K562 (cell line): Measurements from ENCODE around the gene NALF2. TPM values are rescaled to one million over a fixed set of nuclear protein-coding genes. Genes with fewer than 3 reads are reported as not detected.

ENCODE experiments used
- ATAC-seq: fragments of 200-7000 bp; cut with Tn5 transposase; 3 replicates; pipeline ENCODE4 v1.9.1; 2020; ENCODE audit warnings: moderate library complexity
- Bru-seq: library from RNA; stranded (reverse); fragments of 400-500 nt; gene quantifications from one replicate; lab custom pipeline; 2021; lab: Mats Ljungman, UMichigan
- BruChase-seq, 2 experiments: library from RNA; stranded (reverse); fragments of 400-500 nt; gene quantifications; one replicate each; lab custom pipeline; 2021; lab: Mats Ljungman, UMichigan
- BruUV-seq: library from RNA; stranded (reverse); fragments of 400-500 nt; replicated peaks from 2 replicates; lab custom pipeline; 2021; lab: Mats Ljungman, UMichigan
- CTCF ChIA-PET: fragments of 300-600 bp; formaldehyde crosslinking; extraction: SDS; loops from one replicate; lab custom pipeline; 2021; ENCODE audit warnings: low intra/inter-chr PET ratio; lab: Yijun Ruan, JAX
- POLR2A ChIA-PET: fragments of 300-600, 350-650 bp; sonication (Branson Sonifier 250); formaldehyde crosslinking; extraction: SDS; loops from one replicate; lab custom pipeline; 2021; ENCODE audit warnings: antibody characterized with exemption, inconsistent platforms; lab: Yijun Ruan, JAX
- DNase-seq, 4 experiments: peaks; one replicate each; pipeline versions ENCODE4 v3.0.0 to v3.0.0-alpha.2; 2011 to 2018; ENCODE audit warnings: low spot score in 3 of 4, mixed read lengths in 3 of 4; ENCODE audit errors: extremely low read depth in 1 of 4
- FAIRE-seq: peaks from 2 replicates; lab custom pipeline; 2011; peaks lifted over from hg19 to GRCh38; lab: Jason Lieb, UNC
- H2AFZ ChIP-seq: 2 replicates; pipeline ENCODE4 v1.6.0; 2011; ENCODE audit warnings: low read depth, low read length, control low read depth, inconsistent platforms
- H3K27ac ChIP-seq: fragments of 200-600 bp; 3 replicates; pipeline ENCODE4 v1.8.0; 2011; ENCODE audit warnings: low read depth, mild to moderate bottlenecking, control low read depth, inconsistent platforms, low read length, moderate library complexity, mixed read lengths; ENCODE audit errors: extremely low read depth
- H3K27me3 ChIP-seq, 2 experiments: fragments of 300-600 bp in 1 of 2; 2 replicates in 1 of 2; 3 replicates in 1 of 2; pipeline versions ENCODE4 v1.6.0 to v1.8.0; 2011; ENCODE audit warnings: inconsistent platforms in 2 of 2, low read length in 2 of 2, mild to moderate bottlenecking in 1 of 2, mixed read lengths in 1 of 2, moderate library complexity in 1 of 2; ENCODE audit not compliant: control insufficient read depth in 2 of 2, insufficient read depth in 2 of 2
- H3K36me3 ChIP-seq: fragments of 300-600 bp; 3 replicates; pipeline ENCODE4 v1.8.0; 2011; ENCODE audit warnings: mild to moderate bottlenecking, low read length, inconsistent platforms; ENCODE audit not compliant: control insufficient read depth, insufficient read depth
- H3K4me1 ChIP-seq, 2 experiments: fragments of 200-600 bp in 1 of 2; replicated peaks in 1 of 2; 2 replicates in 1 of 2; 3 replicates in 1 of 2; pipeline versions ENCODE4 v1.5.1 to v1.8.0; 2011; ENCODE audit warnings: inconsistent platforms in 2 of 2, low read length in 2 of 2, mild to moderate bottlenecking in 1 of 2, mixed read lengths in 1 of 2, moderate library complexity in 1 of 2; ENCODE audit not compliant: control insufficient read depth in 2 of 2, insufficient read depth in 2 of 2
- H3K4me2 ChIP-seq: 2 replicates; pipeline ENCODE4 v1.6.1; 2011; ENCODE audit warnings: low read length, control low read depth, inconsistent platforms, mixed read lengths; ENCODE audit not compliant: insufficient read depth
- H3K4me3 ChIP-seq: fragments of 200-600 bp; sonication (generic), shearing (Covaris generic); 2 replicates; pipeline ENCODE4 v1.5.1; 2016; ENCODE audit warnings: control low read depth, inconsistent platforms
- H3K79me2 ChIP-seq: fragments of 200-600 bp; 3 replicates; pipeline ENCODE4 v1.8.0; 2011; ENCODE audit warnings: low read length, inconsistent platforms; ENCODE audit not compliant: control insufficient read depth, insufficient read depth
- H3K9ac ChIP-seq, 2 experiments: 2 replicates each; pipeline versions ENCODE4 v1.6.0 to v1.6.1; 2011; ENCODE audit warnings: low read depth in 2 of 2, low read length in 2 of 2, control low read depth in 1 of 2, inconsistent platforms in 1 of 2, mild to moderate bottlenecking in 1 of 2, mixed read lengths in 1 of 2; ENCODE audit not compliant: insufficient read depth in 1 of 2
- H3K9me1 ChIP-seq: one replicate; pipeline ENCODE4 v1.6.0; 2011; ENCODE audit warnings: inconsistent platforms, mild to moderate bottlenecking, low read length, moderate library complexity; ENCODE audit not compliant: control insufficient read depth, insufficient read depth
- H3K9me3 ChIP-seq: replicated peaks from 2 replicates; pipeline ENCODE4 v1.5.1; 2011; ENCODE audit warnings: low read depth, low read length, inconsistent platforms; ENCODE audit not compliant: control insufficient read depth, insufficient read depth
- H4K20me1 ChIP-seq: replicated peaks from 2 replicates; pipeline ENCODE4 v1.6.1; 2011; ENCODE audit warnings: low read length, inconsistent platforms, mixed read lengths; ENCODE audit not compliant: control insufficient read depth, insufficient read depth
- ATF7 ChIP-seq: fragments of 450-650 bp; IDR thresholded peaks from 2 replicates; pipeline ENCODE4 v1.7.1; 2014; ENCODE audit warnings: mild to moderate bottlenecking, moderate library complexity
- CC2D1A ChIP-seq: fragments of 450-650 bp; IDR thresholded peaks from 2 replicates; pipeline ENCODE4 v1.6.1; 2017; ENCODE audit warnings: mild to moderate bottlenecking
- CREBBP ChIP-seq: IDR thresholded peaks from one replicate; pipeline ENCODE4 v1.6.1; 2012; ENCODE audit warnings: low read depth, mild to moderate bottlenecking, control low read depth, inconsistent platforms, low read length
- EHMT2 ChIP-seq: fragments of 450-650 bp; IDR thresholded peaks from 2 replicates; pipeline ENCODE4 v1.6.1; 2018; ENCODE audit warnings: antibody characterized with exemption
- GATAD2A ChIP-seq: fragments of 450-650 bp; IDR thresholded peaks from 2 replicates; pipeline ENCODE4 v1.6.1; 2017
- KHSRP ChIP-seq: fragments of 450-650 bp; IDR thresholded peaks from 2 replicates; pipeline ENCODE4 v1.6.1; 2017
- KLF6 ChIP-seq: fragments of 250-450 bp; sonication (Bioruptor Pico); IDR thresholded peaks from 2 replicates; pipeline ENCODE4 v1.4.0; 2020; ENCODE audit warnings: mild to moderate bottlenecking, moderate library complexity, borderline replicate concordance
- MIER1 ChIP-seq: fragments of 450-650 bp; IDR thresholded peaks from 2 replicates; pipeline ENCODE4 v1.6.1; 2016; ENCODE audit warnings: antibody characterized with exemption, mild to moderate bottlenecking, low read depth
- PML ChIP-seq: IDR thresholded peaks from 2 replicates; pipeline ENCODE4 v1.6.1; 2012; ENCODE audit warnings: low read length, inconsistent platforms
- TGIF2 ChIP-seq: sonication (generic); formaldehyde crosslinking; IDR thresholded peaks from 2 replicates; pipeline ENCODE4 v1.8.1; 2022; ENCODE audit warnings: mild to moderate bottlenecking, missing genetic modification reagents, moderate library complexity
- WGBS: fragments of 100-300 bp; shearing (Covaris generic); methylation state at CpG from one replicate; pipeline ENCODE4 v1.1.6; 2016; ENCODE audit warnings: low coverage, mixed read lengths; ENCODE audit not compliant: insufficient coverage; ENCODE audit errors: missing lambda C conversion rate; 5-methylcytosine and 5-hydroxymethylcytosine counted together
- in situ Hi-C: fragments of 300-500 bp; cut with MboI; formaldehyde crosslinking; loops from 4 replicates; pipeline ENCODE4 v1.15.0; 2018; ENCODE audit warnings: inconsistent platforms, mixed read lengths
- intact Hi-C: fragments of 100-400 bp; cut with micrococcal nuclease; formaldehyde crosslinking; loops from 2 replicates; pipeline ENCODE4 v1.14.2; 2022
- long read RNA-seq, 3 experiments: library from polyadenylated mRNA in 2 of 3; library from RNA in 1 of 3; unstranded in 2 of 3; stranded (forward) in 1 of 3; transcript quantifications; one replicate each; pipeline ENCODE4 v2.0.0, GENCODE V29; 2019 to 2022
- polyA minus RNA-seq, 3 experiments: library from RNA; depleted of rRNA, polyadenylated mRNA; stranded (reverse); fragments of >200 nt; gene quantifications; 2 replicates each; pipeline ENCODE4 v1.2.3, GENCODE V29; 2011
- polyA plus RNA-seq, 8 experiments: library from polyadenylated mRNA; depleted of rRNA in 4 of 8; stranded (reverse) in 5 of 8; unstranded in 3 of 8; fragments of >200 nt; fragmentation: Nextera tagmentation in 2 of 8; fragmentation: Illumina TruSeq in 1 of 8; extraction: Ambion mirVana in 2 of 8; extraction: Trizol in 1 of 8; gene quantifications; 2 replicates each; pipeline versions ENCODE4 v1.2.1 to v1.2.3, GENCODE V29; 2011 to 2014; ENCODE audit warnings: inconsistent platforms in 1 of 8, missing spikeins in 1 of 8
- total RNA-seq, 7 experiments: library from RNA; depleted of rRNA in 6 of 7; stranded (reverse); fragments of >200 nt in 6 of 7; fragmentation: Illumina TruSeq in 2 of 7; extraction: Trizol in 2 of 7; gene quantifications; 2 replicates each; pipeline versions ENCODE4 v1.2.1 to v1.2.3, GENCODE V29; 2011 to 2021; ENCODE audit warnings: low replicate concordance in 1 of 7
- TF ChIP-seq, protein P1 (sequence below), 2 experiments: fragments of 450-650 bp; formaldehyde crosslinking in 1 of 2; IDR thresholded peaks; 2 replicates each; pipeline versions ENCODE4 v1.4.0 to v1.6.1; 2014 to 2020; ENCODE audit warnings: mild to moderate bottlenecking in 2 of 2, borderline replicate concordance in 1 of 2, low read depth in 1 of 2

NALF2 gene
- total RNA-seq (2011; cell fraction: chromatin; rRNA removed; ENCODE audit: low replicate concordance) = not detected in 2 replicates
- total RNA-seq (2011; cell fraction: nucleolus; rRNA removed) = not detected in 2 replicates
- total RNA-seq (2011; cell fraction: nucleoplasm; rRNA removed) = not detected in 2 replicates
- total RNA-seq (2014; rRNA removed) = not detected in 2 replicates
- total RNA-seq (2014; rRNA removed; fragmentation: Illumina TruSeq; extraction: Trizol) = not detected in 2 replicates
- total RNA-seq (2015; rRNA removed; fragmentation: Illumina TruSeq; extraction: Trizol) = not detected in 2 replicates
- total RNA-seq (2021) = not detected in 2 replicates
- not detected in 2 replicates for polyA plus RNA-seq (2011; rRNA removed)
- polyA plus RNA-seq (2011; cell fraction: cytosol; rRNA removed) = not detected in 2 replicates
- polyA plus RNA-seq (2011; cell fraction: nucleus; rRNA removed) = not detected in 2 replicates
- not detected in 2 replicates for polyA plus RNA-seq (2012)
- polyA plus RNA-seq (2014; fragmentation: Illumina TruSeq; extraction: Trizol) = not detected in 2 replicates
- not detected for polyA plus RNA-seq (2014; fragmentation: Nextera tagmentation; extraction: Ambion mirVana)
- polyA plus RNA-seq (2014; rRNA removed) = not detected in 2 replicates
- polyA minus RNA-seq (2011; rRNA and poly(A)+ RNA removed) = not detected in 2 replicates
- not detected in 2 replicates for polyA minus RNA-seq (2011; cell fraction: cytosol; rRNA and poly(A)+ RNA removed)
- not detected in 2 replicates for polyA minus RNA-seq (2011; cell fraction: nucleus; rRNA and poly(A)+ RNA removed)
- not detected for Bru-seq, nascent RNA
- percentile 7 among the genes with signal in this experiment for BruChase-seq, experiment 1, labeled RNA remaining after a 2-hour chase
- percentile 4 among the genes with signal in this experiment for BruChase-seq, experiment 2, labeled RNA remaining after a 6-hour chase
- long read RNA-seq, experiment 1 = 0 reads
- long read RNA-seq, experiment 2 = 0 reads
- long read RNA-seq, experiment 3 = 0 reads

DNA sequence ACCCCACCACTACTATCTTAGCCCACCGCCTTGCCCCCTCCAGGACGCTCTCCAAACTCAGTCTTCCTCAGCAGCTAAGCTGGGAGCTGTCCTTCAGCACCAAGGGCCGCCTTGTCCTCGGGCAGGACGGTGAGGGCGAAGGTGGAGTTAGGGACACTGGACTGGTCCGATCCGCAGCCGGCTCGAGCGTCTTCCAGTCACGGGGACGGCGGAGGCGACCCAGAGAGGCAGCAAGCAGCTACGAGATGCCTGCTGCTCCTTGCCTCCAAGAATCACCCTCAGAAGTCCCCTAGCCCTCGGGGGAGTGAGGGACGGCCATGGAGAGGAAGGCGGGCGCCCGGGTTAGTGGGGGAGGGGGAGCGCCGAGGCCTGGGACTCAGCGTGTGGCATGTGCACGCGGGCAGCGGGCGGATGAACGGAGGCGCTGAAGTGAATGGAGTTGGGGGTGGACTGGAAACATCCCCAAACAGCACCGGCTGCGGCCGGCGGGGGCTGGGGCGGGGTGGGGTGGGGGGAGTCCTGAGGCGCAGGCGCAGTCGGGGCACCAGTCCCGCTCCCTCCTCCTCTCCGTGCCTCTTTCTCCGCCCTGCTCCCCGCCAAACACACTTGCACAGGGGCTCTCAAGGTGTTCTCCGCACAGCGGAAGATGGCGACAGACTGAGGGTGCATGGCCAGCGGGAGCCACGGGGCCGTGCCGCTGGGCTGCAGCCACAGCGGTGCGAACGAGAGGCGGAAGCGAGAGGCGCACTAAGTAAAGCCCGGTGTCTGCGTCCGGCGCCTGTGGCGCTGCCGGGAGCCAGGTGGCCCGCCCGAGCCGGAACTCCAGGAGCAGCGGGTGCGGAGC, at the start of gene NALF2:
Gene NALF2 (plus strand): TSS at position 545 of the 844 bp plus-strand sequence. CDS start 957 bp downstream, outside the sequence.
- CTCF ChIA-PET = no interaction called here
- Histone ChIP-seq H3K4me3 (no peak within 1 kb of the TSS), H3K27ac (no peak within 1 kb of the TSS), H2AFZ (no peak within 1 kb of the TSS), H3K9me3 (no peaks in the 10 kb centered on the region), H3K36me3 (no peaks in the 10 kb centered on the region), H3K9me1 (no peaks in the 10 kb centered on the region), H3K79me2 (no peaks in the 10 kb centered on the region), H3K9ac (no peak within 1 kb of the TSS), H3K27me3 (no peaks in the 10 kb centered on the region), H4K20me1 (no peaks in the 10 kb centered on the region), H3K4me1 (peaks cover 0 to 3% of the 10 kb centered on the region in 2 experiments; a peak in 1 of 5 replicates), H3K4me2 (no peak within 1 kb of the TSS)
- 32% methylated on average over 5 of the region's 66 CpGs for WGBS
- no TSS peak for BruUV-seq
- FAIRE-seq (no peak), DNase-seq (peak in 3 of 4 experiments; percentile 19 to 26 (median 24)), ATAC-seq (peak; percentile 77)
- in situ Hi-C loops (no loop called here), intact Hi-C loops (no loop called here)
- POLR2A ChIA-PET = interaction anchor here (1.0 kb wide), 1 partner anchor 112 kb away, joined by 3 read pairs; the partner anchor contains the start of gene EDA
- no peak for TF ChIP-seq TGIF2 (CRISPR knock-in tag)
- no peak for TF ChIP-seq CREBBP
- TF ChIP-seq CC2D1A = no peak
- no peak for TF ChIP-seq PML
- no peak for TF ChIP-seq KLF6 (CRISPR knock-in tag)
- no peak for TF ChIP-seq GATAD2A
- no peak for TF ChIP-seq ATF7
- TF ChIP-seq KHSRP = no peak
- peak; percentile 59; the same call in 1 of the 2 replicates for TF ChIP-seq EHMT2
- TF ChIP-seq MIER1 = 0 out of 2 replicates have a peak, but pooled peaks have one; percentile 27
- TF ChIP-seq, protein P1, sequence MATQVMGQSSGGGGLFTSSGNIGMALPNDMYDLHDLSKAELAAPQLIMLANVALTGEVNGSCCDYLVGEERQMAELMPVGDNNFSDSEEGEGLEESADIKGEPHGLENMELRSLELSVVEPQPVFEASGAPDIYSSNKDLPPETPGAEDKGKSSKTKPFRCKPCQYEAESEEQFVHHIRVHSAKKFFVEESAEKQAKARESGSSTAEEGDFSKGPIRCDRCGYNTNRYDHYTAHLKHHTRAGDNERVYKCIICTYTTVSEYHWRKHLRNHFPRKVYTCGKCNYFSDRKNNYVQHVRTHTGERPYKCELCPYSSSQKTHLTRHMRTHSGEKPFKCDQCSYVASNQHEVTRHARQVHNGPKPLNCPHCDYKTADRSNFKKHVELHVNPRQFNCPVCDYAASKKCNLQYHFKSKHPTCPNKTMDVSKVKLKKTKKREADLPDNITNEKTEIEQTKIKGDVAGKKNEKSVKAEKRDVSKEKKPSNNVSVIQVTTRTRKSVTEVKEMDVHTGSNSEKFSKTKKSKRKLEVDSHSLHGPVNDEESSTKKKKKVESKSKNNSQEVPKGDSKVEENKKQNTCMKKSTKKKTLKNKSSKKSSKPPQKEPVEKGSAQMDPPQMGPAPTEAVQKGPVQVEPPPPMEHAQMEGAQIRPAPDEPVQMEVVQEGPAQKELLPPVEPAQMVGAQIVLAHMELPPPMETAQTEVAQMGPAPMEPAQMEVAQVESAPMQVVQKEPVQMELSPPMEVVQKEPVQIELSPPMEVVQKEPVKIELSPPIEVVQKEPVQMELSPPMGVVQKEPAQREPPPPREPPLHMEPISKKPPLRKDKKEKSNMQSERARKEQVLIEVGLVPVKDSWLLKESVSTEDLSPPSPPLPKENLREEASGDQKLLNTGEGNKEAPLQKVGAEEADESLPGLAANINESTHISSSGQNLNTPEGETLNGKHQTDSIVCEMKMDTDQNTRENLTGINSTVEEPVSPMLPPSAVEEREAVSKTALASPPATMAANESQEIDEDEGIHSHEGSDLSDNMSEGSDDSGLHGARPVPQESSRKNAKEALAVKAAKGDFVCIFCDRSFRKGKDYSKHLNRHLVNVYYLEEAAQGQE (IDR thresholded peaks at IDR 0.05; ENCODE audit: borderline replicate concordance) = peak; percentile 84
- TF ChIP-seq, protein P1 (CRISPR knock-in tag; IDR thresholded peaks at IDR 0.05; ENCODE audit: low read depth) = no peak
